ENCODE measurements around the gene DDRGK1. TPM values are rescaled to one million over a fixed set of nuclear protein-coding genes. Genes with fewer than 3 reads are reported as not detected.

DDRGK1 gene
- total RNA-seq = 43.7 and 45.3 TPM in 2 replicates

GRCh38 chr20:3204124-3204794 is at the start of gene DDRGK1:
TSS of gene DDRGK1 (minus strand) at chr20:3204682. CDS start at chr20:3204627, 55 bp downstream.

GRCh38 chr20:3239026-3239866 is 34.8 kb upstream of the DDRGK1 start, which contains the start of gene SLC4A11:
TSS of gene SLC4A11 (minus strand) at chr20:3239190. CDS start at chr20:3239137, 53 bp downstream.

GRCh38 chr20:3209257-3209945 is 4.9 kb upstream of the DDRGK1 start, which contains the start of gene ITPA:
TSS of gene ITPA (plus strand) at chr20:3209498. CDS start at chr20:3209552, 54 bp downstream.

GRCh38 chr20:3172933-3173609 is 31.4 kb downstream of the DDRGK1 start, which contains the start of gene LZTS3:
TSS of gene LZTS3 (minus strand) at chr20:3173549. CDS start at chr20:3167163, 6,386 bp downstream.

Other genes with a start within 250 kb of the DDRGK1 start
- 0.14 TPM in 1 of 2 replicates, not detected in the other for gene GNRH2, start 161.1 kb downstream of the DDRGK1 start, total RNA-seq
- gene MRPS26, start 158.6 kb downstream of the DDRGK1 start, total RNA-seq = 46.5 and 72.8 TPM in 2 replicates
- not detected in 2 replicates for gene OXT, start 133.1 kb downstream of the DDRGK1 start, total RNA-seq
- not detected in 2 replicates for gene AVP, start 120.0 kb downstream of the DDRGK1 start, total RNA-seq
- gene FASTKD5, start 44.8 kb downstream of the DDRGK1 start, total RNA-seq = 15.4 and 23.8 TPM in 2 replicates
- gene UBOX5, start 44.8 kb downstream of the DDRGK1 start, total RNA-seq = 2.4 TPM in 2 replicates
- 13.5 and 14.4 TPM in 2 replicates for gene LZTS3, start 31.1 kb downstream of the DDRGK1 start, total RNA-seq
- gene ITPA, start 4.8 kb upstream of the DDRGK1 start, total RNA-seq = 20.7 and 35.2 TPM in 2 replicates
- gene SLC4A11, start 34.5 kb upstream of the DDRGK1 start, total RNA-seq = 4.1 and 5.1 TPM in 2 replicates
- 6.5 and 19.9 TPM in 2 replicates for gene DNAAF9, start 203.0 kb upstream of the DDRGK1 start, total RNA-seq